Cerebellar cortex (tissue), 1 donor: ENCODE results near the gene SLC25A26.
A peak's percentile ranks its signal among the peaks of the same experiment; 100 is the strongest.

ENCODE experiments used
- DNase-seq: peaks from one replicate; pipeline ENCODE4 v3.0.0-alpha.2; 2015; ENCODE audit warnings: low spot score

The SLC25A26 gene

GRCh38 chr3:66396888-66397287 is 176.1 kb downstream of the SLC25A26 start:
- no peak for DNase-seq

GRCh38 chr3:66397745-66398144 is 176.9 kb downstream of the SLC25A26 start:
- no peak for DNase-seq

- peak; percentile 92 for DNase-seq
These were observed 177.6 kb downstream of the SLC25A26 start for GRCh38 chr3:66398228-66399025.

- DNase-seq = no peak
These were observed 178.9 kb downstream of the SLC25A26 start for GRCh38 chr3:66399529-66400232.

- DNase-seq = no peak
These were observed 179.8 kb downstream of the SLC25A26 start for GRCh38 chr3:66400411-66401156.

- DNase-seq = no peak
These were observed 180.4 kb downstream of the SLC25A26 start for GRCh38 chr3:66401157-66401550.

- DNase-seq = peak; percentile 69
These were observed 181.1 kb downstream of the SLC25A26 start for GRCh38 chr3:66401675-66402491.

GRCh38 chr3:66402596-66403290 is 181.9 kb downstream of the SLC25A26 start:
- DNase-seq = no peak

GRCh38 chr3:66403323-66403990 is 182.7 kb downstream of the SLC25A26 start:
- DNase-seq = no peak

- no peak for DNase-seq
These were observed 183.4 kb downstream of the SLC25A26 start for GRCh38 chr3:66404197-66404596.

GRCh38 chr3:66404903-66405700 is 184.3 kb downstream of the SLC25A26 start:
- DNase-seq = no peak

GRCh38 chr3:66405701-66406091 is 184.9 kb downstream of the SLC25A26 start:
- no peak for DNase-seq

- DNase-seq = peak; percentile 85
These were observed 185.4 kb downstream of the SLC25A26 start for GRCh38 chr3:66406163-66406562.

- DNase-seq = no peak
These were observed 186.2 kb downstream of the SLC25A26 start for GRCh38 chr3:66406831-66407610.

- peak; percentile 54 for DNase-seq
These were observed 186.9 kb downstream of the SLC25A26 start for GRCh38 chr3:66407611-66408218.

GRCh38 chr3:66409771-66410754 is 189.3 kb downstream of the SLC25A26 start:
- DNase-seq = no peak

- no peak for DNase-seq
These were observed 190.2 kb downstream of the SLC25A26 start for GRCh38 chr3:66410976-66411375.
